Activated CD4-positive, alpha-beta memory T cell treated with anti-CD3 and anti-CD28 coated beads, Interleukin-2, amount 10 ng/mL, durations not matched to agents 7 days and 5 days (primary cell): ENCODE data around the gene RLN3. TPM values are rescaled to one million over a fixed set of nuclear protein-coding genes. Genes with fewer than 3 reads are reported as not detected.

Experiments used
- total RNA-seq, 2 experiments: library from RNA; stranded (reverse); gene quantifications; one replicate each; pipeline ENCODE4 v1.2.3, GENCODE V29; 2021

RLN3 gene
- total RNA-seq, 2 experiments from 2014 or later, result not detected

Other genes starting within 250 kb of the RLN3 start
- 10 to 100 TPM; 10.1 to 10.4 TPM for gene ZSWIM4, start 232.7 kb upstream of the RLN3 start, total RNA-seq
- gene NANOS3, start 151.0 kb upstream of the RLN3 start, total RNA-seq, result under 1 TPM; 0.65 to 0.95 TPM
- gene BRME1, start 122.0 kb upstream of the RLN3 start, total RNA-seq, result 1 to 10 TPM; 3.8 to 4.4 TPM
- 10 to 100 TPM; 30.6 to 32.7 TPM for gene CC2D1A, start 121.9 kb upstream of the RLN3 start, total RNA-seq
- gene PODNL1, start 89.7 kb upstream of the RLN3 start, total RNA-seq, result under 1 TPM; 0.35 to 0.48 TPM
- 10 to 100 TPM; 76.2 to 78.4 TPM for gene DCAF15, start 75.6 kb upstream of the RLN3 start, total RNA-seq
- gene RFX1, start 21.8 kb upstream of the RLN3 start, total RNA-seq, result 10 to 100 TPM; 16.8 to 18.6 TPM
- gene IL27RA, start 3.6 kb downstream of the RLN3 start, total RNA-seq, result 10 to 100 TPM; 55.5 to 58.1 TPM
- not detected for gene PALM3, start 33.9 kb downstream of the RLN3 start, total RNA-seq
- gene MISP3, start 44.6 kb downstream of the RLN3 start, total RNA-seq, result 1 to 10 TPM; 3.2 to 3.5 TPM
- under 1 TPM in 1 of 2 experiments, not detected in 1; 0.35 TPM for gene C19orf67, start 57.6 kb downstream of the RLN3 start, total RNA-seq
- gene SAMD1, start 62.6 kb downstream of the RLN3 start, total RNA-seq, result 10 to 100 TPM; 63.4 to 64.6 TPM
- 10 to 100 TPM; 48.1 to 49.8 TPM for gene PRKACA, start 89.6 kb downstream of the RLN3 start, total RNA-seq
- 10 to 100 TPM; 93.5 to 94.8 TPM for gene ASF1B, start 108.4 kb downstream of the RLN3 start, total RNA-seq
- gene ADGRL1, start 178.0 kb downstream of the RLN3 start, total RNA-seq, result 1 to 10 TPM; 6.5 to 6.7 TPM